Natural killer cell (primary cell): ENCODE measurements around the gene TYRO3. TPM values are rescaled to one million over a fixed set of nuclear protein-coding genes. Genes with fewer than 3 reads are reported as not detected.

Experiments used
- ATAC-seq, 3 donors: fragments of 150-1000 bp in 2 of 3; fragments of 200-7000 bp in 1 of 3; cut with Tn5 transposase; 1 replicate in 1 of 3; 2 replicates in 2 of 3; pipeline ENCODE4 v1.10.0; 2021; ENCODE audit warnings: mild to moderate bottlenecking in 2 of 3, moderate library complexity in 2 of 3
- DNase-seq, 2 donors: peaks; one replicate each; pipeline versions ENCODE4 v3.0.0 to v3.0.0-alpha.2; 2013 to 2021; ENCODE audit warnings: mixed read lengths in 1 of 2
- H3K27ac ChIP-seq: one replicate; pipeline ENCODE4 v1.5.1; 2013; ENCODE audit warnings: mild to moderate bottlenecking, low read length
- H3K27me3 ChIP-seq: one replicate; pipeline ENCODE4 v1.6.1; 2013; ENCODE audit warnings: low read length; ENCODE audit not compliant: control insufficient read depth, insufficient read depth
- H3K36me3 ChIP-seq: one replicate; pipeline ENCODE4 v1.6.1; 2013; ENCODE audit warnings: low read length; ENCODE audit not compliant: control insufficient read depth, insufficient read depth
- H3K4me1 ChIP-seq: one replicate; pipeline ENCODE4 v1.6.1; 2013; ENCODE audit warnings: low read length; ENCODE audit not compliant: control insufficient read depth, insufficient read depth
- H3K4me3 ChIP-seq: one replicate; pipeline ENCODE4 v1.5.1; 2013; ENCODE audit warnings: low read length
- H3K9me3 ChIP-seq: one replicate; pipeline ENCODE4 v1.6.1; 2013; ENCODE audit warnings: low read length; ENCODE audit not compliant: control insufficient read depth, insufficient read depth
- H3K27ac Mint-ChIP-seq, 2 donors: one replicate each; pipeline ENCODE4 v1.8.0; 2022; ENCODE audit warnings: mild to moderate bottlenecking in 2 of 2, mixed read lengths in 2 of 2, moderate library complexity in 1 of 2
- H3K27me3 Mint-ChIP-seq, 2 donors: one replicate each; pipeline ENCODE4 v1.8.0; 2022; ENCODE audit warnings: low read depth in 2 of 2, mixed read lengths in 2 of 2
- H3K36me3 Mint-ChIP-seq: one replicate; pipeline ENCODE4 v1.8.0; 2022; ENCODE audit warnings: mixed read lengths
- H3K4me1 Mint-ChIP-seq, 2 donors: one replicate each; pipeline ENCODE4 v1.8.0; 2022; ENCODE audit warnings: mixed read lengths in 2 of 2
- H3K4me3 Mint-ChIP-seq: one replicate; pipeline ENCODE4 v1.8.0; 2022; ENCODE audit warnings: mild to moderate bottlenecking, moderate library complexity, mixed read lengths
- H3K9me3 Mint-ChIP-seq, 2 donors: one replicate each; pipeline ENCODE4 v1.8.0; 2022; ENCODE audit warnings: mixed read lengths in 2 of 2
- WGBS: methylation state at CpG from one replicate; pipeline ENCODE4 v1.1.7; 2013; ENCODE audit warnings: missing lambda C conversion rate; ENCODE audit not compliant: insufficient coverage; 5-methylcytosine and 5-hydroxymethylcytosine counted together
- intact Hi-C: fragments of 100-400 bp; cut with micrococcal nuclease; formaldehyde crosslinking; loops from one replicate; pipeline ENCODE4 v1.14.2; 2022
- total RNA-seq, 4 donors: library from RNA; stranded (reverse); fragments of 120-200 nt in 1 of 4; gene quantifications; one replicate each; pipeline versions ENCODE4 v1.2.3 to v1.2.4, GENCODE V29; 2013 to 2022
- TF ChIP-seq, protein P1 (sequence below): fragments of 200-600 bp; IDR thresholded peaks from one replicate; pipeline ENCODE4 v1.8.0; 2022; ENCODE audit warnings: antibody characterized with exemption

TYRO3 gene
- total RNA-seq, 3 donors from 2014 or later (not counting 1 experiment from before 2014, with no cell fraction given) = 0.25 to 0.80 (median 0.36) TPM

- H3K9me3 Mint-ChIP-seq = no peaks in the 10 kb centered on the region
- no peaks in the 10 kb centered on the region for H3K36me3 Mint-ChIP-seq
These were observed 70.5 kb downstream of the TYRO3 start for GRCh38 chr15:41629463-41629862.

DNA sequence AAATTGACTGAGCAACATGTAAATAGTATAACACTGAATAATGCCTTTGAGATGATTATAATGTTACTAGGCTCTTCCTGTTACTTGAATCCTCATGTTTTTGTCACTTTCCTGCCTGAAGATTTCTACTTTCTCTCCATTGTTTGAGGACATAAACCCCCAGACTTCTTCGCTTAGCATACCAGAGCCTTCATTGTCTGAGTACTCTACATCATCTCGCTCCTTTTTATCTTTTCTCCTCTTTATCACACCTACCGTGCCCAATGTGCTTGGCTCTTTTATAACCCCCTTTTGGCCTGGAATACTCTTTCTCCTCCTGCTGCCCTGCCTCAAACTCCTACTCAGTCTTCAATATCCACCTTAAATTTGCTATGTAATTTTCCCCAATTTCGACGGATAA lies 70.9 kb downstream of the TYRO3 start:
- Histone ChIP-seq H3K36me3 (no peaks in the 10 kb centered on the region), H3K4me1 (no peaks in the 10 kb centered on the region), H3K4me3 (no peak overlapping the region), H3K9me3 (no peaks in the 10 kb centered on the region), H3K27me3 (no peaks in the 10 kb centered on the region), H3K27ac (no peak overlapping the region)
- no peak for ATAC-seq
- TF ChIP-seq, protein P1, sequence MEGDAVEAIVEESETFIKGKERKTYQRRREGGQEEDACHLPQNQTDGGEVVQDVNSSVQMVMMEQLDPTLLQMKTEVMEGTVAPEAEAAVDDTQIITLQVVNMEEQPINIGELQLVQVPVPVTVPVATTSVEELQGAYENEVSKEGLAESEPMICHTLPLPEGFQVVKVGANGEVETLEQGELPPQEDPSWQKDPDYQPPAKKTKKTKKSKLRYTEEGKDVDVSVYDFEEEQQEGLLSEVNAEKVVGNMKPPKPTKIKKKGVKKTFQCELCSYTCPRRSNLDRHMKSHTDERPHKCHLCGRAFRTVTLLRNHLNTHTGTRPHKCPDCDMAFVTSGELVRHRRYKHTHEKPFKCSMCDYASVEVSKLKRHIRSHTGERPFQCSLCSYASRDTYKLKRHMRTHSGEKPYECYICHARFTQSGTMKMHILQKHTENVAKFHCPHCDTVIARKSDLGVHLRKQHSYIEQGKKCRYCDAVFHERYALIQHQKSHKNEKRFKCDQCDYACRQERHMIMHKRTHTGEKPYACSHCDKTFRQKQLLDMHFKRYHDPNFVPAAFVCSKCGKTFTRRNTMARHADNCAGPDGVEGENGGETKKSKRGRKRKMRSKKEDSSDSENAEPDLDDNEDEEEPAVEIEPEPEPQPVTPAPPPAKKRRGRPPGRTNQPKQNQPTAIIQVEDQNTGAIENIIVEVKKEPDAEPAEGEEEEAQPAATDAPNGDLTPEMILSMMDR = no peak
- DNase-seq = no peak
- intact Hi-C loops = no loop called here
- no peak overlapping the region for H3K4me3 Mint-ChIP-seq
- peaks cover 0 to 2% of the 10 kb centered on the region in 2 donors for H3K27me3 Mint-ChIP-seq
- 94% methylated on average over 5 of the region's 5 CpGs for WGBS
- no peaks in the 10 kb centered on the region for H3K36me3 Mint-ChIP-seq
- no peak overlapping the region for H3K27ac Mint-ChIP-seq
- no peaks in the 10 kb centered on the region for H3K4me1 Mint-ChIP-seq
- no peaks in the 10 kb centered on the region for H3K9me3 Mint-ChIP-seq

More at GRCh38 chr15:41629463-41629862, 70.5 kb downstream of the TYRO3 start:
- 100% methylated on average over 4 of the region's 4 CpGs for WGBS
- Histone ChIP-seq H3K27me3 (no peaks in the 10 kb centered on the region), H3K4me1 (no peaks in the 10 kb centered on the region), H3K36me3 (no peaks in the 10 kb centered on the region), H3K27ac (no peak overlapping the region), H3K4me3 (no peak overlapping the region), H3K9me3 (no peaks in the 10 kb centered on the region)
- TF ChIP-seq, protein P1 = no peak
- intact Hi-C loops = no loop called here
- H3K4me3 Mint-ChIP-seq = no peak overlapping the region
- no peaks in the 10 kb centered on the region for H3K4me1 Mint-ChIP-seq
- no peak overlapping the region for H3K27ac Mint-ChIP-seq
- DNase-seq (no peak), ATAC-seq (no peak)
- peaks cover 0 to 1% of the 10 kb centered on the region in 2 donors for H3K27me3 Mint-ChIP-seq

DNA sequence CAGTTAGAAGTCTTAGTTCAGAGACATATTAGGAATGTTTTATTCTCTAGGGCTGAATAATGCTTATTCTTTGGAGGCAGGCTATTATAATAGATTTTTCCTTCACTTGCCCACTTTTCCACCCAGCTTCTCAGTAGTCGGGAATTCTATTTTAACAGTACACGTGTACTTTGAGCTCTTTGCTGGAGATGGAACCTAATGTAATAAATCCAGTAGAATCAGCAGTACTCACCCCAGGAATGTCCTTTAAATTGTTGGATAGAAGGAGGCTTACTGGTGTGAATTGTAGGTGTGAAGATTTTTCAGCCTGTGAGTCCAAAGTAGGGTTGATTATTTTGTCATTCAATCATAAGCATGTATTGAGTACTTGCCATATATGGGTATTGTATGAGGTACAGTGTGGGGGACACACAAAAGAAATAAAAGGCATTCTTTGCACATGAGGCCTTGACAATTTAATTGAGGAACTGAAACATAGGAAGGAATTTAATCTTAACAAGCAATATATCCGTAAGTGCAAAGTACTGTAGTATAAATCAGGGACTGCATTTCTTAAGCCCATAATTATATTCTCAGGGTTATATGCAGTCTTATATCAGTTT lies 71.7 kb downstream of the TYRO3 start:
- 100% methylated on average over 1 of the region's 3 CpGs for WGBS
- Histone ChIP-seq H3K4me1 (no peaks in the 10 kb centered on the region), H3K9me3 (no peaks in the 10 kb centered on the region), H3K27ac (no peak overlapping the region), H3K36me3 (no peaks in the 10 kb centered on the region), H3K4me3 (no peak overlapping the region), H3K27me3 (no peaks in the 10 kb centered on the region)
- Mint-ChIP-seq H3K4me1 (no peaks in the 10 kb centered on the region), H3K4me3 (no peak overlapping the region), H3K27me3 (peaks cover 0 to 2% of the 10 kb centered on the region in 2 donors), H3K27ac (no peak overlapping the region), H3K9me3 (no peaks in the 10 kb centered on the region), H3K36me3 (no peaks in the 10 kb centered on the region)
- ATAC-seq = no peak
- TF ChIP-seq, protein P1 = no peak
- no peak for DNase-seq
- intact Hi-C loops = no loop called here

DNA sequence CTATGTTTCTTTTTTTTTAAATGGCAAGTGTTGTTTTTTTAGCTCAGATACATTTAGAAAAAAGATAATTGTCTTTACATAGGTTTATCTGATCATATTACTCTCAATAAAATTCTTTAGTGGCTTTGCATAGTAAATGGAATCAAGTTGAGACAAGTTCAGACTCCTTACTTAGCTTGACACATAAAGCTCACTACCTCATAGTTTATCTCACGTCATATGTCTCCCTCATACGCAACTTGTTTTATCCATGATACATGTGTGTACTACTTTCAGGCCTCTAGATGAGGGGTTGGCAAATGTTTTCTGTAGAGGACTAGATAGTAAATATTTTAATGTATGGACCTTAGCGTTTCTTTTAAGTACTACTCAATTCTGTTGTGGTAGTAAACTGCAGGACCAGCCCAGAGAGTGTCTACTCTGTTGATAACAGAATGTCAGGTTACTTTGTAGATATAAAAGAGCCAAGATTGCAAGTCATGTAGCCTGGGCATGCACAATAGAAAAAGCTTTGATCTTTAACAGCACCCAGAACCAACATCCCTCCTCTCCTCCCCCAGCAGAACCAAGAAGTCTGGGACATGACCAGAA lies 73.0 kb downstream of the TYRO3 start:
- intact Hi-C loops = no loop called here

More for the DNA sequence above, 73.0 kb downstream of the TYRO3 start:
- 100% methylated on average over 1 of the region's 3 CpGs for WGBS
- Mint-ChIP-seq H3K27ac (no peak overlapping the region), H3K4me3 (no peak overlapping the region), H3K36me3 (no peaks in the 10 kb centered on the region), H3K9me3 (no peaks in the 10 kb centered on the region), H3K4me1 (no peaks in the 10 kb centered on the region), H3K27me3 (peaks cover 0 to 2% of the 10 kb centered on the region in 2 donors)
- Histone ChIP-seq H3K36me3 (no peaks in the 10 kb centered on the region), H3K27ac (no peak overlapping the region), H3K4me1 (no peaks in the 10 kb centered on the region), H3K27me3 (no peaks in the 10 kb centered on the region), H3K9me3 (no peaks in the 10 kb centered on the region), H3K4me3 (no peak overlapping the region)
- TF ChIP-seq, protein P1 = no peak
- ATAC-seq = no peak
- DNase-seq = no peak
